Coronary artery (tissue), 2 donors: Measurements from ENCODE around the gene JSRP1.

Experiments used
- DNase-seq: peaks from one replicate; pipeline ENCODE4 v3.0.0-alpha.2; 2017; ENCODE audit warnings: low spot score
- H3K27ac ChIP-seq, 2 donors: fragments of 200-600 bp; sonication (generic); one replicate each; pipeline ENCODE4 v1.5.1; 2016 to 2019
- H3K4me3 ChIP-seq: fragments of 200-600 bp; sonication (generic); 2 replicates; pipeline ENCODE4 v1.5.1; 2016; ENCODE audit warnings: mild to moderate bottlenecking, moderate library complexity
- CTCF ChIP-seq: fragments of 200-600 bp; sonication (generic); IDR thresholded peaks from one replicate; pipeline ENCODE4 v1.5.1; 2019; ENCODE audit warnings: antibody characterized with exemption

The JSRP1 gene

GRCh38 chr19:2280633-2281264, 24.5 kb upstream of the JSRP1 start:
- Histone ChIP-seq H3K4me3 (no peak overlapping the region), H3K27ac (no peak overlapping the region)
- TF ChIP-seq CTCF: no peak
- no peak for DNase-seq

- no peak for DNase-seq
- no peak overlapping the region for H3K27ac ChIP-seq
- no peak overlapping the region for H3K4me3 ChIP-seq
- no peak for TF ChIP-seq CTCF
Measured at GRCh38 chr19:2278459-2279158, 22.4 kb upstream of the JSRP1 start.

- Histone ChIP-seq H3K4me3 (no peak overlapping the region), H3K27ac (no peak overlapping the region)
- TF ChIP-seq CTCF: no peak
- DNase-seq: no peak
Measured at GRCh38 chr19:2277138-2277537, 20.9 kb upstream of the JSRP1 start.

GRCh38 chr19:2276429-2276986, 20.3 kb upstream of the JSRP1 start:
- no peak for TF ChIP-seq CTCF
- DNase-seq: no peak
- Histone ChIP-seq H3K4me3 (no peak overlapping the region), H3K27ac (no peak overlapping the region)

- DNase-seq: no peak
- Histone ChIP-seq H3K4me3 (peak overlapping the region; percentile 37), H3K27ac (peak overlapping the region in 1 of 2 donors; percentile 48)
- no peak for TF ChIP-seq CTCF
Measured at GRCh38 chr19:2275588-2276428, 19.6 kb upstream of the JSRP1 start.

GRCh38 chr19:2274931-2275535, 18.8 kb upstream of the JSRP1 start:
- TF ChIP-seq CTCF: no peak
- H3K4me3 ChIP-seq: peak overlapping the region; percentile 37
- H3K27ac ChIP-seq: peak overlapping the region in 1 of 2 donors; percentile 48
- no peak for DNase-seq
